Stimulated activated CD4-positive, alpha-beta T cell treated with anti-CD3 and anti-CD28 coated beads, Interleukin-15, amount 100 ng/mL, for 1 hour (primary cell): ENCODE data around the gene LEUTX.
"Not testable (repeated sequence)": the region's sequence is repeated elsewhere in the genome, so short reads cannot be mapped to it uniquely, and the experiment has no call there.

Source experiments
- DNase-seq, 2 donors: peaks; one replicate each; pipeline ENCODE4 v3.0.0-alpha.2; 2020; ENCODE audit warnings: low read depth in 1 of 2, low spot score in 1 of 2

LEUTX gene

GRCh38 chr19:39768786-39769185 lies 9.9 kb upstream of the LEUTX start:
- no peak for DNase-seq

- no peak for DNase-seq
Observed at GRCh38 chr19:39780894-39781293, 2.2 kb downstream of the LEUTX start.

- DNase-seq = no peak
Observed at GRCh38 chr19:39788244-39788643, 9.6 kb downstream of the LEUTX start.

GRCh38 chr19:39792999-39793546 lies 14.4 kb downstream of the LEUTX start:
- peak; percentile 50 to 58 for DNase-seq

- DNase-seq = no peak
Observed at GRCh38 chr19:39795001-39795400, 16.3 kb downstream of the LEUTX start.

GRCh38 chr19:39796000-39796498 lies 17.4 kb downstream of the LEUTX start:
- DNase-seq = no peak

- no peak for DNase-seq
Observed at GRCh38 chr19:39797083-39797482, 18.4 kb downstream of the LEUTX start.

- no peak for DNase-seq
Observed at GRCh38 chr19:39802958-39803357, 24.3 kb downstream of the LEUTX start.

GRCh38 chr19:39805104-39805503 lies 26.4 kb downstream of the LEUTX start:
- no peak for DNase-seq

- DNase-seq = no peak
Observed at GRCh38 chr19:39807846-39808364, 29.3 kb downstream of the LEUTX start.

- not testable (repeated sequence) for DNase-seq
Observed at GRCh38 chr19:39808688-39809087, 30.0 kb downstream of the LEUTX start.

- no peak for DNase-seq
Observed at GRCh38 chr19:39809368-39809767, 30.7 kb downstream of the LEUTX start.

- DNase-seq = no peak
Observed at GRCh38 chr19:39810424-39810823, 31.8 kb downstream of the LEUTX start.

- no peak for DNase-seq
Observed at GRCh38 chr19:39811064-39811463, 32.4 kb downstream of the LEUTX start.

- DNase-seq = no peak
Observed at GRCh38 chr19:39813264-39813993, 34.8 kb downstream of the LEUTX start.

- not testable (repeated sequence) for DNase-seq
Observed at GRCh38 chr19:39814111-39814510, 35.5 kb downstream of the LEUTX start.

GRCh38 chr19:39814595-39814994 lies 35.9 kb downstream of the LEUTX start:
- no peak for DNase-seq

GRCh38 chr19:39816287-39817048 lies 37.8 kb downstream of the LEUTX start:
- DNase-seq = no peak

- DNase-seq = no peak
Observed at GRCh38 chr19:39817888-39818561, 39.4 kb downstream of the LEUTX start.

- DNase-seq = no peak
Observed at GRCh38 chr19:39818626-39819097, 40.0 kb downstream of the LEUTX start.

GRCh38 chr19:39819786-39820185 lies 41.1 kb downstream of the LEUTX start:
- DNase-seq = no peak
